NT2/D1 (cell line): ENCODE results near the gene MATK.

Experiments
- DNase-seq: peaks from one replicate; pipeline ENCODE4 v3.0.0-alpha.2; 2011; ENCODE audit warnings: low read depth, low spot score
- H3K27me3 ChIP-seq: 2 replicates; pipeline ENCODE4 v1.6.0; 2011; ENCODE audit warnings: mild to moderate bottlenecking; ENCODE audit not compliant: insufficient read length, insufficient read depth
- H3K36me3 ChIP-seq: 2 replicates; pipeline ENCODE4 v1.6.1; 2011; ENCODE audit warnings: mild to moderate bottlenecking, low read length, mixed read lengths; ENCODE audit not compliant: insufficient read depth, insufficient read length
- H3K4me1 ChIP-seq: 2 replicates; pipeline ENCODE4 v1.5.1; 2011; ENCODE audit not compliant: insufficient read depth, insufficient read length
- H3K4me3 ChIP-seq: 2 replicates; pipeline ENCODE4 v1.5.1; 2011; ENCODE audit warnings: low read depth; ENCODE audit not compliant: insufficient read length
- H3K9ac ChIP-seq: 2 replicates; pipeline ENCODE4 v1.6.0; 2011; ENCODE audit warnings: low read depth; ENCODE audit not compliant: insufficient read length
- H3K9me3 ChIP-seq: 2 replicates; pipeline ENCODE4 v1.5.1; 2011; ENCODE audit warnings: mild to moderate bottlenecking, low read length; ENCODE audit not compliant: insufficient read depth
- SUZ12 ChIP-seq: IDR thresholded peaks from 2 replicates; pipeline ENCODE4 v1.6.1; 2011; ENCODE audit not compliant: insufficient read length, insufficient read depth; ENCODE audit errors: extremely low read depth
- YY1 ChIP-seq: IDR thresholded peaks from 2 replicates; pipeline ENCODE4 v1.6.1; 2011; ENCODE audit not compliant: insufficient read length, insufficient read depth
- ZNF274 ChIP-seq: IDR thresholded peaks from 2 replicates; pipeline ENCODE4 v1.6.1; 2011; ENCODE audit warnings: mild to moderate bottlenecking, low read depth, low read length

MATK gene

GRCh38 chr19:3805859-3806258, 19.7 kb upstream of the MATK start:
- Histone ChIP-seq H3K36me3 (no peaks in the 10 kb centered on the region), H3K4me3 (no peak overlapping the region), H3K27me3 (peaks cover 21% of the 10 kb centered on the region), H3K9me3 (no peaks in the 10 kb centered on the region), H3K9ac (no peak overlapping the region), H3K4me1 (peaks cover 7% of the 10 kb centered on the region)
- TF ChIP-seq SUZ12 (no peak), ZNF274 (no peak), YY1 (no peak)
- DNase-seq = no peak

GRCh38 chr19:3804429-3804828, 18.2 kb upstream of the MATK start:
- H3K27me3 ChIP-seq = peaks cover 32% of the 10 kb centered on the region

GRCh38 chr19:3803986-3804385, 17.8 kb upstream of the MATK start:
- H3K27me3 ChIP-seq = peaks cover 36% of the 10 kb centered on the region
- H3K9me3 ChIP-seq = no peaks in the 10 kb centered on the region
- H3K36me3 ChIP-seq = no peaks in the 10 kb centered on the region
- no peak overlapping the region for H3K4me3 ChIP-seq
- no peak overlapping the region for H3K9ac ChIP-seq
- no peak for TF ChIP-seq ZNF274
- DNase-seq = no peak
- peaks cover 5% of the 10 kb centered on the region for H3K4me1 ChIP-seq

More at GRCh38 chr19:3804429-3804828, 18.2 kb upstream of the MATK start:
- TF ChIP-seq SUZ12 = no peak
- TF ChIP-seq ZNF274 = no peak
- no peak for TF ChIP-seq YY1
- Histone ChIP-seq H3K4me3 (no peak overlapping the region), H3K9ac (no peak overlapping the region), H3K4me1 (peaks cover 5% of the 10 kb centered on the region), H3K36me3 (no peaks in the 10 kb centered on the region), H3K9me3 (no peaks in the 10 kb centered on the region)
- DNase-seq = no peak

- Histone ChIP-seq H3K36me3 (no peaks in the 10 kb centered on the region), H3K27me3 (peaks cover 38% of the 10 kb centered on the region), H3K4me3 (no peak overlapping the region), H3K4me1 (peaks cover 5% of the 10 kb centered on the region), H3K9me3 (no peaks in the 10 kb centered on the region), H3K9ac (no peak overlapping the region)
- DNase-seq = no peak
- no peak for TF ChIP-seq YY1
- no peak for TF ChIP-seq ZNF274
- no peak for TF ChIP-seq SUZ12
Observed at GRCh38 chr19:3803114-3803888, 17.1 kb upstream of the MATK start.

GRCh38 chr19:3801412-3802096, 15.4 kb upstream of the MATK start:
- TF ChIP-seq ZNF274 (no peak), SUZ12 (no peak), YY1 (no peak)
- Histone ChIP-seq H3K4me1 (peaks cover 5% of the 10 kb centered on the region), H3K9me3 (peaks cover 4% of the 10 kb centered on the region), H3K9ac (no peak overlapping the region), H3K4me3 (peak overlapping the region; percentile 21), H3K27me3 (peaks cover 38% of the 10 kb centered on the region), H3K36me3 (no peaks in the 10 kb centered on the region)
- peak; percentile 20 for DNase-seq

GRCh38 chr19:3800996-3801395, 14.8 kb upstream of the MATK start:
- H3K9me3 ChIP-seq = peaks cover 10% of the 10 kb centered on the region
- no peak overlapping the region for H3K9ac ChIP-seq
- H3K36me3 ChIP-seq = no peaks in the 10 kb centered on the region
- DNase-seq = no peak
- TF ChIP-seq SUZ12 (no peak), ZNF274 (no peak), YY1 (no peak)
- no peak overlapping the region for H3K4me3 ChIP-seq
- peaks cover 38% of the 10 kb centered on the region for H3K27me3 ChIP-seq
- peaks cover 5% of the 10 kb centered on the region for H3K4me1 ChIP-seq

- Histone ChIP-seq H3K36me3 (no peaks in the 10 kb centered on the region), H3K9me3 (peaks cover 11% of the 10 kb centered on the region), H3K4me3 (no peak overlapping the region), H3K4me1 (peaks cover 5% of the 10 kb centered on the region), H3K9ac (no peak overlapping the region), H3K27me3 (peaks cover 38% of the 10 kb centered on the region)
- no peak for DNase-seq
- TF ChIP-seq SUZ12 (no peak), ZNF274 (no peak), YY1 (no peak)
Observed at GRCh38 chr19:3798137-3798536, 12.0 kb upstream of the MATK start.
